ENCODE results near the gene ADSS1.
A peak's percentile ranks its signal among the peaks of the same experiment; 100 is the strongest.

ADSS1 gene

GRCh38 chr14:104683653-104684448, 40.2 kb upstream of the ADSS1 start:
- H3K4me3 Mint-ChIP-seq, result no peak overlapping the region
- no peaks in the 10 kb centered on the region for H3K27me3 Mint-ChIP-seq
- H3K4me1 Mint-ChIP-seq, result peaks cover 44 to 75% of the 10 kb centered on the region in 2 donors
- DNase-seq (no peak), ATAC-seq (replicated peaks) (no peak)
- peaks cover 2 to 9% of the 10 kb centered on the region in 2 donors for H3K9me3 Mint-ChIP-seq
- peaks cover 0 to 2% of the 10 kb centered on the region in 2 donors for H3K36me3 Mint-ChIP-seq
- H3K27ac Mint-ChIP-seq, result no peak overlapping the region

DNA sequence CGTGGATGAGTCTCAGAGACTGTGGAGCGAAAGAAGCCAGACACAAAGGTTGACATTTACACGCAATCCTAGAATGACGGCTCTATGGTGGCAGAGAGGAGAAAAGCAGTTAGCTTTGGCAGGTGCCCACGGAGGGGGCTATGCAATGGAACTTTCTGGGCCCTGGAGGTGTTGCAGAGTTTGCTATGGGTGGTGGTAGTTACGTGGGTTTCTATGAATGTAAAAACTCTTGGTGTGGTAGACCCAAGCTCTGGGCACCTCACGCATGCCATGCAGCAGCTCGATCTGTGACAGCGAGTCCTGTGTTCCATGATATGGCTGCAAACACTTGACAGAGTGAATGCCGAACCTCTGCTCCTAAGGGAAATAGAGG, 39.6 kb upstream of the ADSS1 start:
- H3K36me3 Mint-ChIP-seq, result peaks cover 0 to 2% of the 10 kb centered on the region in 2 donors
- no peak overlapping the region for H3K4me3 Mint-ChIP-seq

DNA sequence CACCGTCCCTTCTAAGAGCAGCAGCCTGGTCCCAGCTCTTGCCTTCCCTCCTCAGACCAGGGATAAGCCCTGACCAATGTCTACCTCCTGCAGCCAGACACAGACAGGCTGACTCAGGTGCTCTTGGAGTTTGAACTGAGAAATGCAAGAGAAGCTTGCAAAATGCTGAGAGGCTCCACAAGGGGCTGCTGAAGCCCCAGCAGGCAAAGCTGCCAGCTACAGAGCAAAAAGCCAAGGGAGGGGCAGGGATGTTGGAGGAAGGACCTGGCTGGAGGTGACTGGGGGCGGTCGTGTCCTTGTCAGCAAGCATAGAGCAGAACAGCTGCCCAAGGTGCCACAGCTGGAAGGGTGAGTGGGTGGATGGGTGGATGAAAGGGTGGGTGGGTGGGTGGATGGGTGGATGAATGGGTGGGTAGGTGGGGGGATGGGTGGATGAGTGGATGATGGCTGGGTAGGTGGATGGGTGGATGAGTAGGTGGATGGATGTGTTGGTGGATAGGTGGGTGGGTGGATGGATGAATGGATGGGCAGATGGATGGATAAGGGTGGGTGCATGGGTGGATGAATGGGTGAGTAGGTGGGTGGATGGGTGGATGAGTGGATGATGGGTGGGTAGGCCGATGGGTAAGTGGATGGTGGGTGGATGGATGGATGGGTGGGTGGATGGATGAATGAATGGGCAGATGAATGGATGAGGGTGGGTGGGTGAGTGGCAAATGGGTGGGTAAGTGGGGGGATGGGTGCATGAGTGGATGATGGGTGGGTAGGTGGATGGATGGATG, 38.6 kb upstream of the ADSS1 start:
- H3K27ac Mint-ChIP-seq, result peak overlapping the region; percentile 52
- no peak overlapping the region for H3K4me3 Mint-ChIP-seq
- peaks cover 0 to 2% of the 10 kb centered on the region in 2 donors for H3K36me3 Mint-ChIP-seq
- DNase-seq (no peak), ATAC-seq (replicated peaks) (no peak)
- no peaks in the 10 kb centered on the region for H3K27me3 Mint-ChIP-seq
- H3K4me1 Mint-ChIP-seq, result peaks cover 40 to 62% of the 10 kb centered on the region in 2 donors
- H3K9me3 Mint-ChIP-seq, result peaks cover 2 to 9% of the 10 kb centered on the region in 2 donors

More for the DNA sequence above, 39.6 kb upstream of the ADSS1 start:
- Mint-ChIP-seq H3K9me3 (peaks cover 2 to 9% of the 10 kb centered on the region in 2 donors), H3K27me3 (no peaks in the 10 kb centered on the region), H3K27ac (no peak overlapping the region), H3K4me1 (peaks cover 46 to 71% of the 10 kb centered on the region in 2 donors)
- DNase-seq (no peak), ATAC-seq (replicated peaks) (no peak)

DNA sequence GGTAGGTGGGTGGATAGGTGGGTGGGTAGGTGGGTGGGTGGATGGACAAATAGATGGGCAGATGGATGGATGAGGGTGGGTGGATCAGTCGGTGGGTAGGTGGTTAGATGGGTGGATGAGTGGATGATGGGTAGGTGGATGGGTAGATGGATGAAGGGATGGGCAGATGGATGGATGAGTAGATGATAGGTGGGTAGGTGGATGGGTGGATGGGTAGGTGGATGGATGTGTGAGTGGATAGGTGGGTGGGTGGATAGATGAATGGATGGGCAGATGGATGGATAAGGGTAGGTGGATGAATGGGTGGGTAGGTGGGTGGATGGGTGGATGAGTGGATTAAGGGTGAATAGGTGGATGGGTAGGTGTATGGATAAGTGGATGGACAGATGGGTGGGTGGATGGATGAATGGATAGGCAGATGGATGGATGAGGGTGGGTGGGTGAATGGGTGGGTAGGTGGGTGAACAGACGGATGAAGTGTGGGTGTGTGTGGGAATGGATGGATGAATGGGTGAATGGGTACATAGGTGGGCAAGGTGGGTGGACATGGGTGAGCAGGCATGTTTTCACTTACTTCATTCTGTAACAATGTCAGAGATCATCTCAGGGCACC, 37.9 kb upstream of the ADSS1 start:
- DNase-seq, result no peak
- no peak overlapping the region for H3K27ac Mint-ChIP-seq
- peaks cover 36 to 62% of the 10 kb centered on the region in 2 donors for H3K4me1 Mint-ChIP-seq

DNA sequence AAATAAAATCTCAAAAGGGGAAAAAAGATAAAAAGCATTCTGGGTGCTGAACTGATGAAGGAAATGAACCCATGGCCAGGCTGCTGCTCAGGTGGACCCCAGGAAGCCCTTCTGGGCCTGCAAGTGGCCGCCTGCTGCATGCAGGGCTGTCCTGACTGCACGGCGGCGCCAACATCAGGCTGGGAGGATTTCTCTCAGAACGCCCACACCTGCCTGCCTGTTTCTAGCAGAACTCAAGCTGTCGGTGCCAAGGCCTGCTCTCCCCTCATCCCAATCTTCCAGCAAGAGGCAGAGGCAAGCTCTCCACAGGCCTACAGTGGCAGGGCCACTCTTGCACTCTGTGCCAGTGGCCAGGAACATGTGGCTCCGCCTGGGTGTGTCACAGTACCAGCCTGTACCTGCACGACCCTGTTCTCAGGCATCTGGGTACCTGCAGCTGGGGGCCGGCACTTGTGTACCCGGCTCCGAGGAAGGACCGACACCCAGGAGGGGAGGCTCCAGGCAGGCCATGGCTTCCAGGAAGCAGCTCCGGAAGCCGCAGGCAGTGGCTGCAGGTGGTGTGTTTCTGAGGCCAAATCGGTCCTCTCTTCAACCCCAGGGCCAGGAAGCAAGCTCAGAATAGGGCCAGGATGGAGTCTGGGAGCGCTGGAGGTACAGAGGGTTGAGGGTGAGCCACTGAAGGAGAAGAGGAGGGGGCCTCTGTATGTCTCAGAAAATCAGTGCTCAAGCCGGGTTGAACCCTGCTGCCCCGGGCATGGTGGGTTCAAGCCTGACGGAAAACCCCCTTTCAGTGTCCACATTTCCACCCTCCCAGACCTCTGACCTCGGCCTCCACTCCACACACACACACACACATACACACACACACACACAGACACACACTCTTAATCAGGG, 37.2 kb upstream of the ADSS1 start:
- peaks cover 32 to 62% of the 10 kb centered on the region in 2 donors for H3K4me1 Mint-ChIP-seq
- ATAC-seq (replicated peaks), result no peak
- no peaks in the 10 kb centered on the region for H3K27me3 Mint-ChIP-seq
- H3K9me3 Mint-ChIP-seq, result peaks cover 2 to 9% of the 10 kb centered on the region in 2 donors
- peak overlapping the region; percentile 2 for H3K27ac Mint-ChIP-seq
- no peak for DNase-seq
- H3K36me3 Mint-ChIP-seq, result peaks cover 0 to 2% of the 10 kb centered on the region in 2 donors
- H3K4me3 Mint-ChIP-seq, result no peak overlapping the region

More for the DNA sequence above, 37.9 kb upstream of the ADSS1 start:
- peaks cover 0 to 2% of the 10 kb centered on the region in 2 donors for H3K36me3 Mint-ChIP-seq
- H3K4me3 Mint-ChIP-seq, result no peak overlapping the region
- peaks cover 2 to 9% of the 10 kb centered on the region in 2 donors for H3K9me3 Mint-ChIP-seq
- no peak for ATAC-seq (replicated peaks)
- no peaks in the 10 kb centered on the region for H3K27me3 Mint-ChIP-seq

- Mint-ChIP-seq H3K4me1 (peaks cover 32 to 63% of the 10 kb centered on the region in 2 donors), H3K4me3 (peak overlapping the region in 1 of 2 donors; percentile 84), H3K27me3 (no peaks in the 10 kb centered on the region), H3K27ac (peak overlapping the region; percentile 14), H3K9me3 (peaks cover 2 to 9% of the 10 kb centered on the region in 2 donors), H3K36me3 (peaks cover 0 to 2% of the 10 kb centered on the region in 2 donors)
- ATAC-seq (replicated peaks) (no peak), DNase-seq (no peak)
Measured at GRCh38 chr14:104687601-104688504, 36.2 kb upstream of the ADSS1 start.

DNA sequence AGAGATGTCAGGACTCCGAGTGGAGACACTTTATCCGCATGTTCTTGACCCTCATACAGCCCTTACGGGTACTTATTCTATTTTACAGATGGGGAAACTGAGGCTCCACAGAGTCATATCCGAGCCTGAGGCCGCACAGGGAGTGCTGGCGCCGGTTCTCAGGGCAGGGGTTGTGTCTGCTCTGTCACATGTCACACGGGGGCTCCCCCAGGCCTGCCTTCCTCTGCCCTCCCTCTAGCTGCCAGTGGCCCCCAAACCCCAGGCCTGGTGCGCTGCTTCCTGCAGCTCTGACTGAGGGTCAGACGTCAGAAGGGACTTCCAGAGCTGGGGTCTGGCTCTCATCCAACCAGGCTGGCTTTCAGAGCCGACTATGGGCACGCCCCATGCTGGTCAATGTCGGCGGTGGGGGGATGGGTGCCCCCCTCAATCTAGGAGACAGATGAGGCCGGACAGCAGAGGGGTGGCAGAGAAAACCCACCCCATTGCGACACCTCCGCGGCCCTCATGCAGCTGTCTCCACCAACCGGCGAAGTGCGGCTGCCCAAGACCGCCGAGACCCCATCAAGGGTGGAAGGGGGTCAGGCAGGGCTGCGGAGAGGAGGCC, 35.4 kb upstream of the ADSS1 start:
- H3K4me1 Mint-ChIP-seq, result peaks cover 32 to 71% of the 10 kb centered on the region in 2 donors
- H3K36me3 Mint-ChIP-seq, result peaks cover 0 to 2% of the 10 kb centered on the region in 2 donors
- DNase-seq (no peak), ATAC-seq (replicated peaks) (peak; percentile 6 to 22)
- H3K9me3 Mint-ChIP-seq, result peaks cover 2 to 9% of the 10 kb centered on the region in 2 donors
- H3K4me3 Mint-ChIP-seq, result peak overlapping the region; percentile 75 to 84
- H3K27me3 Mint-ChIP-seq, result no peaks in the 10 kb centered on the region
- peak overlapping the region; percentile 47 for H3K27ac Mint-ChIP-seq

- Mint-ChIP-seq H3K4me1 (peaks cover 34 to 78% of the 10 kb centered on the region in 2 donors), H3K36me3 (peaks cover 0 to 2% of the 10 kb centered on the region in 2 donors), H3K9me3 (peaks cover 2 to 9% of the 10 kb centered on the region in 2 donors), H3K4me3 (peak within 1 kb of the TSS; percentile 82 to 84), H3K27ac (peak within 1 kb of the TSS; percentile 62), H3K27me3 (no peaks in the 10 kb centered on the region)
- no peak for DNase-seq
- ATAC-seq (replicated peaks), result peak; percentile 72 to 79
Measured at GRCh38 chr14:104689109-104689880, 34.7 kb upstream of the ADSS1 start, which contains the start of gene INF2. TSS of gene INF2 (plus strand) at chr14:104689618. CDS start at chr14:104701366, 11,748 bp downstream.

DNA sequence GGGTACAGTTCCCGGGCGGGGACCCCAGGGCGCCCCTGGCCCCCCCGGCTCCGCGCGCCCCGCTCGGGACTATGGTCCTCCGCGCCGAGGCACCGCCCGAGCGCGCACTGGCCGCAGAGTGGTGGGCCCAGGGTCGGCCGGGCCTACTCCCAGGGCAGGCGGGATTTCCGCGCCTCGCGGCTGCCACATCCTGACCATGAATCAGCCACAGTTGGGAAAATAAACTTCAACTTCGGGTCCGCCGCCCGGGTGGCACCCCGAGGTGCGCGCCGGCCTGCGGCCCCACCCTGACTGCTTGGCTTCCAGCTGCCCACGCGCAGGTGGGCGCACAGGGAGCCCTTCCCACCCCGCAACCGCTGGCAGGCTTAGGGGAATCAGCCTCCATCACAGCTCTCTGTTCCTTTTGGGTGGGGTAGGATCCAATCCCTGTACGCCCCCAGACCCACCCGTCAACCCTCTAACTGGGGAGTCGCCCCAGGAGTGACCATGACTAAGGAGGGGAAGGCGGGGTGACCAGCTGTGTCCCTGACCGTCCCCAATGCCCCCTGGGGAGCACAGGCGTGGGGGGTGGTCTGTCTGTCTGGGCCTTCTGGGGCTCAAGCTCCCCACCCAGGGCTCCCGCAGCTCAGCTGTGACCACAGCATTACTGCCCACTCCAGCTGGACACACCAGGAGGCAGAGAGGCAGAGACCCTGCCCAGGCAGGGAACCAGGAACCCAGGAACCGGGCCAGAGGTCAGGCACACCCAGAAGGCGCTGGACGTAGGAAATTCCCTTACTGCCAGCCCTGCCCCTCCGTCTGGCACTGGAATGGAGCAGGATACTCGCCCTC, 33.9 kb upstream of the ADSS1 start:
- ATAC-seq (replicated peaks), result peak; percentile 35 to 44
- Mint-ChIP-seq H3K27me3 (no peaks in the 10 kb centered on the region), H3K36me3 (peaks cover 0 to 2% of the 10 kb centered on the region in 2 donors), H3K9me3 (peaks cover 2 to 9% of the 10 kb centered on the region in 2 donors), H3K27ac (peak overlapping the region; percentile 62), H3K4me1 (peaks cover 41 to 83% of the 10 kb centered on the region in 2 donors), H3K4me3 (peak overlapping the region; percentile 82 to 84)
- DNase-seq, result no peak

DNA sequence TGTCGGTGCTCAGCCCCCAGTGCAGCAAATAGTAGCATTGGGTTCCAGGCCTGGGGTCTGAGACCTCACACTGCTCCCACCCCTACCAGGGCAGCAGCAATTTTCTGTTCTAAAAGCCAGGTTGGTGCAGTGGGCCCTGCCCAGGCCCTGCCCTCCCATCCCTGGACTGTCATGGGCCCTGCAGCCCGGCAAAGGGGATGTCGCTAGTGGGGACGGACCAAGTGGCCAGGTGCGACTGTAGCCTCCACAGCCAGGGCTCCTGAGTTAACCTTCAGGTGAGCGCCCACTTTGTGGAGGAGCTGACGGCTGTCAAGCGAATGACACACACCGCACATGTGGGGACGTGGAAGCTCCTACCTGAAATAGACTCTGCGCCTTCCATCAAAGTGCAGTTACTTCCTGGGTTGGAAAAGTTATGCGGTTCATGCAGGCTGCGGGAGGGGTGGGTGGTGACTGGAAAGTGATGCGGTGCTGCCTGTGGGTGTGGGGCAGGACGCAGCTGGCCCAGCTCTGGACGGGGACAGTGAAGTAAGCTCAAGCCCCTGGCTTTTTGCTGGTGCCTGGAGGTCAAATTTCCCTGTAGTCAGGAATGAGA, 33.1 kb upstream of the ADSS1 start:
- peaks cover under 1 to 2% of the 10 kb centered on the region in 2 donors for H3K36me3 Mint-ChIP-seq
- no peak for DNase-seq
- peak overlapping the region; percentile 82 to 84 for H3K4me3 Mint-ChIP-seq
- H3K9me3 Mint-ChIP-seq, result peaks cover 1 to 5% of the 10 kb centered on the region in 2 donors
- peak overlapping the region; percentile 73 for H3K27ac Mint-ChIP-seq
- H3K4me1 Mint-ChIP-seq, result peaks cover 45 to 83% of the 10 kb centered on the region in 2 donors
- H3K27me3 Mint-ChIP-seq, result no peaks in the 10 kb centered on the region
- no peak for ATAC-seq (replicated peaks)

Data from stimulated activated naive B cell treated with anti-CD40 and anti-IgM and Interleukin-4, amounts not matched to agents 10 μg/mL and 1 μg/mL and 100 μg/mL, for 72 hours (primary cell).